HG03025 (cell line): ENCODE measurements around the gene AGAP3.

Experiments used
- ATAC-seq: cut with Tn5 transposase; IDR thresholded peaks from one replicate; pipeline ENCODE4 v1.9.1; 2021; ENCODE audit warnings: mild to moderate bottlenecking, moderate library complexity; ENCODE audit not compliant: unreplicated experiment, low FRiP score

The AGAP3 gene

GRCh38 chr7:151177310-151177709 is 91.0 kb downstream of the AGAP3 start:
- no peak for ATAC-seq

GRCh38 chr7:151178236-151178635 is 92.0 kb downstream of the AGAP3 start:
- no peak for ATAC-seq

- no peak for ATAC-seq
Measured at GRCh38 chr7:151178831-151179230, 92.6 kb downstream of the AGAP3 start.

GRCh38 chr7:151179287-151179860 is 93.1 kb downstream of the AGAP3 start:
- no peak for ATAC-seq

- ATAC-seq, result no peak
Measured at GRCh38 chr7:151179946-151180345, 93.7 kb downstream of the AGAP3 start.

GRCh38 chr7:151181011-151181431 is 94.7 kb downstream of the AGAP3 start:
- ATAC-seq, result no peak

GRCh38 chr7:151185762-151186639 is 99.7 kb downstream of the AGAP3 start:
- ATAC-seq, result no peak

- no peak for ATAC-seq
Measured at GRCh38 chr7:151186640-151187408, 100.5 kb downstream of the AGAP3 start, which contains the start of gene ASB10. Gene ASB10 (minus strand): TSS chr7:151187250. CDS start chr7:151187130, 120 bp downstream.

- ATAC-seq, result no peak
Measured at GRCh38 chr7:151187409-151188251, 101.4 kb downstream of the AGAP3 start.

- ATAC-seq, result no peak
Measured at GRCh38 chr7:151188252-151188542, 101.9 kb downstream of the AGAP3 start.

GRCh38 chr7:151189038-151189437 is 102.8 kb downstream of the AGAP3 start:
- no peak for ATAC-seq

- no peak for ATAC-seq
Measured at GRCh38 chr7:151191544-151191943, 105.3 kb downstream of the AGAP3 start.

- no peak for ATAC-seq
Measured at GRCh38 chr7:151192002-151192539, 105.8 kb downstream of the AGAP3 start.

- ATAC-seq, result no peak
Measured at GRCh38 chr7:151193203-151193978, 107.1 kb downstream of the AGAP3 start.
